HG03135 (cell line): ENCODE data around the gene PGBD2.
"Not testable (repeated sequence)": the region's sequence is repeated elsewhere in the genome, so short reads cannot be mapped to it uniquely, and the experiment has no call there.

Experiments
- ATAC-seq: cut with Tn5 transposase; IDR thresholded peaks from one replicate; pipeline ENCODE4 v1.9.1; 2021; ENCODE audit warnings: mild to moderate bottlenecking, moderate library complexity; ENCODE audit not compliant: unreplicated experiment

PGBD2 gene

GRCh38 chr1:248906009-248906752 is at the start of gene PGBD2:
PGBD2 (plus strand) TSS chr1:248906235; CDS start chr1:248913863, 7,628 bp downstream.
- peak; percentile 95 for ATAC-seq

- no peak for ATAC-seq
These were observed 48.8 kb upstream of the PGBD2 start for GRCh38 chr1:248857201-248857600.

GRCh38 chr1:248857749-248858095 is 48.3 kb upstream of the PGBD2 start:
- no peak for ATAC-seq

GRCh38 chr1:248858096-248858890 is 47.7 kb upstream of the PGBD2 start:
- peak; percentile 42 for ATAC-seq

GRCh38 chr1:248858891-248859889 is 46.8 kb upstream of the PGBD2 start, which contains the start of gene ZNF692:
ZNF692 (minus strand) TSS chr1:248859085; CDS start chr1:248858309, 776 bp downstream.
- peak; percentile 79 for ATAC-seq

- ATAC-seq = no peak
These were observed 46.0 kb upstream of the PGBD2 start for GRCh38 chr1:248860007-248860406.

- no peak for ATAC-seq
These were observed 44.4 kb upstream of the PGBD2 start for GRCh38 chr1:248861616-248862015.

GRCh38 chr1:248862695-248862997 is 43.4 kb upstream of the PGBD2 start:
- peak; percentile 6 for ATAC-seq

- ATAC-seq = peak; percentile 49
These were observed 42.8 kb upstream of the PGBD2 start for GRCh38 chr1:248862998-248863881.

- ATAC-seq = no peak
These were observed 34.1 kb upstream of the PGBD2 start for GRCh38 chr1:248871837-248872401.

- peak; percentile 38 for ATAC-seq
These were observed 33.2 kb upstream of the PGBD2 start for GRCh38 chr1:248872752-248873408.

GRCh38 chr1:248873409-248873992 is 32.5 kb upstream of the PGBD2 start:
- ATAC-seq = peak; percentile 81

- peak; percentile 65 for ATAC-seq
These were observed 32.0 kb upstream of the PGBD2 start for GRCh38 chr1:248873993-248874533.

- no peak for ATAC-seq
These were observed 24.8 kb upstream of the PGBD2 start for GRCh38 chr1:248881261-248881660.

GRCh38 chr1:248882427-248882826 is 23.6 kb upstream of the PGBD2 start:
- ATAC-seq = not testable (repeated sequence)

- no peak for ATAC-seq
These were observed 21.3 kb upstream of the PGBD2 start for GRCh38 chr1:248884632-248885295.

GRCh38 chr1:248885646-248886045 is 20.4 kb upstream of the PGBD2 start:
- no peak for ATAC-seq
